Aorta (tissue), 5 donors: Measurements from ENCODE around the gene PTPRN2. TPM values are rescaled to one million over a fixed set of nuclear protein-coding genes. Genes with fewer than 3 reads are reported as not detected.

ENCODE experiments used
- ATAC-seq: fragments of 200-7000 bp; cut with Tn5 transposase; one replicate; pipeline ENCODE4 v1.9.1; 2022; ENCODE audit warnings: moderate library complexity; ENCODE audit not compliant: low FRiP score
- DNase-seq, 2 donors: peaks; one replicate each; pipeline ENCODE4 v3.0.0-alpha.2; 2020
- H3K27ac ChIP-seq, 2 donors: one replicate each; pipeline ENCODE4 v1.5.1; 2013; ENCODE audit warnings: low read length in 2 of 2, mild to moderate bottlenecking in 2 of 2, moderate library complexity in 2 of 2, control low read depth in 1 of 2, inconsistent platforms in 1 of 2, low read depth in 1 of 2
- H3K27me3 ChIP-seq, 2 donors: one replicate each; pipeline ENCODE4 v1.6.1; 2013; ENCODE audit warnings: control low read depth in 1 of 2, low read length in 1 of 2, mild to moderate bottlenecking in 1 of 2, moderate library complexity in 1 of 2; ENCODE audit not compliant: insufficient read depth in 2 of 2, control insufficient read depth in 1 of 2
- H3K36me3 ChIP-seq, 2 donors: one replicate each; pipeline ENCODE4 v1.6.1; 2013; ENCODE audit warnings: control low read depth in 1 of 2, low read length in 1 of 2, mild to moderate bottlenecking in 1 of 2; ENCODE audit not compliant: insufficient read depth in 2 of 2, control insufficient read depth in 1 of 2
- H3K4me1 ChIP-seq, 2 donors: one replicate each; pipeline ENCODE4 v1.6.1; 2013; ENCODE audit warnings: low read length in 2 of 2, control low read depth in 1 of 2, mild to moderate bottlenecking in 1 of 2, moderate library complexity in 1 of 2; ENCODE audit not compliant: insufficient read depth in 2 of 2, control insufficient read depth in 1 of 2
- H3K4me3 ChIP-seq, 2 donors: one replicate each; pipeline ENCODE4 v1.5.1; 2013; ENCODE audit warnings: low read length in 2 of 2, control low read depth in 1 of 2, mild to moderate bottlenecking in 1 of 2
- H3K9me3 ChIP-seq: one replicate; pipeline ENCODE4 v1.6.1; 2013; ENCODE audit warnings: mild to moderate bottlenecking, low read length; ENCODE audit not compliant: control insufficient read depth
- WGBS, 2 donors: extraction: QIAGEN DNeasy Blood & Tissue Kit; methylation state at CpG; one replicate each; pipeline ENCODE4 v1.1.7; 2013; 5-methylcytosine and 5-hydroxymethylcytosine counted together
- intact Hi-C, 2 donors: fragments of 100-400 bp; cut with DNase I; formaldehyde crosslinking; loops; one replicate each; pipeline versions ENCODE4 v1.14.2 to v1.15.0; 2022
- polyA plus RNA-seq, 2 donors: library from polyadenylated mRNA; stranded (reverse); fragments of 200-250 nt; gene quantifications; one replicate each; pipeline ENCODE4 v1.2.3, GENCODE V29; 2013
- total RNA-seq, 2 donors: library from RNA; stranded (reverse); fragmentation: NEBNext Ultra II Directional; extraction: Animal tissue kit (Norgen Biotek cat#: 25700); gene quantifications; one replicate each; pipeline ENCODE4 v1.2.1, GENCODE V29; 2021
- donor health status: healthy with polysubstance abuse.
- donor health status: Bipolar disorder and iron deficiency.
- donor health status: DM: no; HTN: no; CAD: no.
- donor health status: DM: no; HTN: no; CAD: no.
- donor health status: DM: yes; HTN: yes; CAD: no.

The PTPRN2 gene
- total and polyA plus RNA-seq, 4 donors: 0.67 to 3.3 (median 1.4) TPM

GRCh38 chr7:158123214-158123613, 464.4 kb downstream of the PTPRN2 start:
- DNase-seq (peak in 1 of 2 donors; percentile 64), ATAC-seq (no peak)
- Histone ChIP-seq H3K27ac (no peak overlapping the region), H3K9me3 (no peaks in the 10 kb centered on the region), H3K36me3 (no peaks in the 10 kb centered on the region), H3K27me3 (no peaks in the 10 kb centered on the region), H3K4me3 (no peak overlapping the region), H3K4me1 (no peaks in the 10 kb centered on the region)
- intact Hi-C loops: no loop called here
- 92 to 94% methylated on average over 20 of the region's 20 CpGs for WGBS, 2 donors

- no peak overlapping the region for H3K27ac ChIP-seq
Observed at GRCh38 chr7:158121441-158122045, 466.1 kb downstream of the PTPRN2 start.

GRCh38 chr7:158120716-158121115, 466.9 kb downstream of the PTPRN2 start:
- ATAC-seq (no peak), DNase-seq (peak in 1 of 2 donors; percentile 50)

More at GRCh38 chr7:158121441-158122045, 466.1 kb downstream of the PTPRN2 start:
- peak in 1 of 2 donors; percentile 35 for DNase-seq
- WGBS, 2 donors: 65 to 72% methylated on average over 11 of the region's 11 CpGs
- ATAC-seq: no peak
- intact Hi-C loops: no loop called here
- H3K4me3 ChIP-seq: no peak overlapping the region
- no peaks in the 10 kb centered on the region for H3K27me3 ChIP-seq
- no peaks in the 10 kb centered on the region for H3K36me3 ChIP-seq
- no peaks in the 10 kb centered on the region for H3K4me1 ChIP-seq
- no peaks in the 10 kb centered on the region for H3K9me3 ChIP-seq

GRCh38 chr7:158120316-158120715, 467.3 kb downstream of the PTPRN2 start:
- H3K4me1 ChIP-seq: no peaks in the 10 kb centered on the region
- 75 to 76% methylated on average over 4 of the region's 4 CpGs for WGBS, 2 donors
- H3K36me3 ChIP-seq: no peaks in the 10 kb centered on the region
- intact Hi-C loops: no loop called here
- DNase-seq (no peak), ATAC-seq (no peak)
- H3K27ac ChIP-seq: no peak overlapping the region
- no peaks in the 10 kb centered on the region for H3K27me3 ChIP-seq
- peaks cover 3% of the 10 kb centered on the region for H3K9me3 ChIP-seq
- no peak overlapping the region for H3K4me3 ChIP-seq

More at GRCh38 chr7:158120716-158121115, 466.9 kb downstream of the PTPRN2 start:
- Histone ChIP-seq H3K27ac (no peak overlapping the region), H3K4me3 (no peak overlapping the region), H3K4me1 (no peaks in the 10 kb centered on the region), H3K9me3 (peaks cover 3% of the 10 kb centered on the region), H3K36me3 (no peaks in the 10 kb centered on the region), H3K27me3 (no peaks in the 10 kb centered on the region)
- intact Hi-C loops: no loop called here
- 62 to 68% methylated on average over 6 of the region's 6 CpGs for WGBS, 2 donors

- DNase-seq (no peak), ATAC-seq (no peak)
- H3K9me3 ChIP-seq: peaks cover 10% of the 10 kb centered on the region
- H3K27me3 ChIP-seq: no peaks in the 10 kb centered on the region
- H3K4me1 ChIP-seq: no peaks in the 10 kb centered on the region
- no peak overlapping the region for H3K4me3 ChIP-seq
- WGBS, 2 donors: 71 to 79% methylated on average over 1 of the region's 1 CpG
- intact Hi-C loops: no loop called here
- no peaks in the 10 kb centered on the region for H3K36me3 ChIP-seq
- H3K27ac ChIP-seq: no peak overlapping the region
Observed at GRCh38 chr7:158117341-158118222, 470.0 kb downstream of the PTPRN2 start.

GRCh38 chr7:158116235-158116634, 471.4 kb downstream of the PTPRN2 start:
- DNase-seq (no peak), ATAC-seq (no peak)
- Histone ChIP-seq H3K27ac (no peak overlapping the region), H3K4me1 (no peaks in the 10 kb centered on the region), H3K27me3 (no peaks in the 10 kb centered on the region), H3K4me3 (no peak overlapping the region), H3K36me3 (no peaks in the 10 kb centered on the region), H3K9me3 (peaks cover 10% of the 10 kb centered on the region)
- WGBS, 2 donors: 83 to 87% methylated on average over 2 of the region's 2 CpGs
- intact Hi-C loops: no loop called here

GRCh38 chr7:158114056-158114850, 473.4 kb downstream of the PTPRN2 start:
- 83 to 91% methylated on average over 18 of the region's 18 CpGs for WGBS, 2 donors
- intact Hi-C loops: no loop called here
- Histone ChIP-seq H3K4me1 (no peaks in the 10 kb centered on the region), H3K9me3 (peaks cover 13% of the 10 kb centered on the region), H3K4me3 (no peak overlapping the region), H3K27ac (no peak overlapping the region), H3K36me3 (no peaks in the 10 kb centered on the region), H3K27me3 (no peaks in the 10 kb centered on the region)
- DNase-seq: peak in 1 of 2 donors; percentile 53
- no peak for ATAC-seq

- WGBS, 2 donors: 90% methylated on average over 15 of the region's 15 CpGs
- Histone ChIP-seq H3K9me3 (peaks cover 15% of the 10 kb centered on the region), H3K27ac (no peak overlapping the region), H3K27me3 (no peaks in the 10 kb centered on the region), H3K4me3 (no peak overlapping the region), H3K36me3 (no peaks in the 10 kb centered on the region), H3K4me1 (no peaks in the 10 kb centered on the region)
- intact Hi-C loops: no loop called here
- no peak for ATAC-seq
- DNase-seq: peak in 1 of 2 donors; percentile 64
Observed at GRCh38 chr7:158113321-158114025, 474.1 kb downstream of the PTPRN2 start.
